ENCODE data around the gene TRERF1. TPM values are rescaled to one million over a fixed set of nuclear protein-coding genes. Genes with fewer than 3 reads are reported as not detected.

Gene TRERF1
- total RNA-seq, 1 donor from 2014 or later, result 12.8 TPM

DNA sequence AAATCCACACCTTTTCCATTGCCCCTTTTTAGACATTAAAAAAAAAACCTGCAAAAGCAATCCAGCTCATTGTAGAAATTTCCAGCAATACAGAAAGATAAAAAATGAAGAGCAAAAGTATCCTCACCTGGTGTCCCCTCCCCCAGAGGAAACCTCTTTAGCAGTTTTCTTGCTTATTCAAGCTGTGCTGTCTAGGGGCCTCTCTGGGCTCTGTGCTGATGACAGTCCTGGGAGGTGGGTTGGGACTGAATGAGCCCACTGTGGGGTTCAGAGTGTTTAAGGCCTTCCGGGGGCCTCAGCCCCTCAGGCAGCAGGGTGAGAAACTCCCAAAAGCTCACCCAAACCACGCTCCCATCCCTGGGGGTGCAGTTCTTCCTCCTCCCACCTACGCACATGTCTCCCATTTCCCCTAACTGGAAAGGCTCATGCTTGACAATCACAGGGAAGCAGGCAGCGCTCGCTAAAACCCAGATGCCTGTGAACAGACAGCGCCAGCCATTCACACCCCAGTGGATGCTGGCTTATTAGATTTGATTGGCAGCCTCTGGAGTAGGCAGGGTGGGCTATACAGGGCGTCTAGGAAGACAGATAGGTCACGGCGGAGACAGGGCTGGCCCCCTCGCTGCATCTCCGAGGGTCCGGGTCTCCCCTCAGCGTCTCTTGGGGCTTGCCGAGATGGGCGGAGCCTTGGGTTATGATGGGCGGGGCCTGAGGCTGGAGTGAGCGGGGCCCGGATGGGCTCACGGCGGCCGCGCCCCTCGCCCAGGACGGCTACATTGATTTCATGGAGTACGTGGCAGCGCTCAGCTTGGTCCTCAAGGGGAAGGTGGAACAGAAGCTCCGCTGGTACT, 274.0 kb downstream of the TRERF1 start:
- peak; percentile 78 for DNase-seq
- peaks cover 10% of the 10 kb centered on the region for H3K27me3 Mint-ChIP-seq (ENCODE audit: unreplicated experiment)
- peak overlapping the region; percentile 22 for H3K27ac Mint-ChIP-seq (ENCODE audit: unreplicated experiment)
- H3K36me3 Mint-ChIP-seq (ENCODE audit: unreplicated experiment), result no peaks in the 10 kb centered on the region
- TF ChIP-seq, protein P1, sequence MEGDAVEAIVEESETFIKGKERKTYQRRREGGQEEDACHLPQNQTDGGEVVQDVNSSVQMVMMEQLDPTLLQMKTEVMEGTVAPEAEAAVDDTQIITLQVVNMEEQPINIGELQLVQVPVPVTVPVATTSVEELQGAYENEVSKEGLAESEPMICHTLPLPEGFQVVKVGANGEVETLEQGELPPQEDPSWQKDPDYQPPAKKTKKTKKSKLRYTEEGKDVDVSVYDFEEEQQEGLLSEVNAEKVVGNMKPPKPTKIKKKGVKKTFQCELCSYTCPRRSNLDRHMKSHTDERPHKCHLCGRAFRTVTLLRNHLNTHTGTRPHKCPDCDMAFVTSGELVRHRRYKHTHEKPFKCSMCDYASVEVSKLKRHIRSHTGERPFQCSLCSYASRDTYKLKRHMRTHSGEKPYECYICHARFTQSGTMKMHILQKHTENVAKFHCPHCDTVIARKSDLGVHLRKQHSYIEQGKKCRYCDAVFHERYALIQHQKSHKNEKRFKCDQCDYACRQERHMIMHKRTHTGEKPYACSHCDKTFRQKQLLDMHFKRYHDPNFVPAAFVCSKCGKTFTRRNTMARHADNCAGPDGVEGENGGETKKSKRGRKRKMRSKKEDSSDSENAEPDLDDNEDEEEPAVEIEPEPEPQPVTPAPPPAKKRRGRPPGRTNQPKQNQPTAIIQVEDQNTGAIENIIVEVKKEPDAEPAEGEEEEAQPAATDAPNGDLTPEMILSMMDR (IDR thresholded peaks at IDR 0.05; ENCODE audit: partially characterized antibody, unreplicated experiment), result no peak
- H3K4me3 Mint-ChIP-seq (ENCODE audit: unreplicated experiment), result peak overlapping the region; percentile 84
- H3K9me3 Mint-ChIP-seq (ENCODE audit: unreplicated experiment), result peaks cover 2% of the 10 kb centered on the region
- H3K4me1 Mint-ChIP-seq (ENCODE audit: low read depth, unreplicated experiment), result peaks cover 11% of the 10 kb centered on the region

DNA sequence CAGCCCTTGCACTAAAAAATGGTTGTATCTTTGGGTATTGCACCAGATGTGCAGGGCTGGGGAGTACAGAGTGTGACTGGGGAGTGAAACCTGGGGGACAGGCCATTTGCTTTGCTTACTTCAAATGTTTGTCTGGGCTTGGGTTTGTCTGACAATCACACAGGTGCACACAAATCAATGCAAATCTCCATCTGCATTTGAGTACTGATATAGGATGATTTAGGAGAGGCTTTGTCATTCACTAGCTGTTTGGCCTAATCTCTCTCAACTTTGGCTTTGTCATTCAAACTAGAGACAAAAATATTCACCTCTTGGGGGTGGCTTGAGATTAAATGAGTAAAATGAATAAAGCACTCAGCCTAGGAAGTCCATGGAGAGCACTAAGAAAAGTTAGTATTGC, 274.7 kb downstream of the TRERF1 start:
- Mint-ChIP-seq H3K4me3 (ENCODE audit: unreplicated experiment) (no peak overlapping the region), H3K36me3 (ENCODE audit: unreplicated experiment) (no peaks in the 10 kb centered on the region), H3K27ac (ENCODE audit: unreplicated experiment) (no peak overlapping the region), H3K27me3 (ENCODE audit: unreplicated experiment) (peaks cover 10% of the 10 kb centered on the region), H3K4me1 (ENCODE audit: low read depth, unreplicated experiment) (peaks cover 11% of the 10 kb centered on the region), H3K9me3 (ENCODE audit: unreplicated experiment) (peaks cover 2% of the 10 kb centered on the region)
- no peak for DNase-seq
- TF ChIP-seq, protein P1 (IDR thresholded peaks at IDR 0.05; ENCODE audit: partially characterized antibody, unreplicated experiment), result no peak

DNA sequence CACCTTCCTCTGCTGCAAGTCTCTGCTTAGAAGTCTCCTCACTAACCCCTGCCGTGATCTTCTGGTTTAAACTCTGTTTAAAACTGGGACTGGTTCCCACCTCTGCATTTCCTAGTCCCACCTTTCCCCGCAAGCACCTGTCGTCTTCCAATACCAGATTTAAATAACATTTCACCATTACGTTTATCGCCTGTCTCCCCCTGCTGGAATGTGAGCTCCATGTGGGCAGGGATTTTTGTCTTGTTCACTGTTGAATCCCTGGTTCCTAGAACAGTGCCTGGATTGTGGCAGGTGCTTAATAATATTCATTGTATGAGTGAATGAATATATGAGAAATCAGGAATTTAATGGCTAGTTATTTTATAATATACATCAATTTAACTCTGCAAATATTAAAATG, 275.9 kb downstream of the TRERF1 start:
- Mint-ChIP-seq H3K27ac (ENCODE audit: unreplicated experiment) (no peak overlapping the region), H3K36me3 (ENCODE audit: unreplicated experiment) (no peaks in the 10 kb centered on the region), H3K4me3 (ENCODE audit: unreplicated experiment) (no peak overlapping the region)

More for the DNA sequence above, 275.9 kb downstream of the TRERF1 start:
- DNase-seq, result no peak
- TF ChIP-seq, protein P1 (IDR thresholded peaks at IDR 0.05; ENCODE audit: partially characterized antibody, unreplicated experiment), result no peak
- H3K27me3 Mint-ChIP-seq (ENCODE audit: unreplicated experiment), result peaks cover 8% of the 10 kb centered on the region
- peaks cover 2% of the 10 kb centered on the region for H3K9me3 Mint-ChIP-seq (ENCODE audit: unreplicated experiment)
- H3K4me1 Mint-ChIP-seq (ENCODE audit: low read depth, unreplicated experiment), result peaks cover 11% of the 10 kb centered on the region

Other genes starting within 250 kb of the TRERF1 start
- gene MRPS10, start 234.1 kb downstream of the TRERF1 start, total RNA-seq (ENCODE audit: unreplicated experiment), result 25.9 TPM
- gene UBR2, start 112.1 kb upstream of the TRERF1 start, total RNA-seq (ENCODE audit: unreplicated experiment), result 32.3 TPM